Mammary epithelial cell (primary cell): ENCODE results near the gene LCP1.

Experiments
- EZH2 ChIP-seq: IDR thresholded peaks from 2 replicates; pipeline ENCODE4 v1.6.1; 2012; ENCODE audit warnings: low read length, inconsistent platforms, borderline replicate concordance
- TF ChIP-seq, protein P1 (sequence below), 2 donors: IDR thresholded peaks in 1 of 2; conservative IDR thresholded peaks in 1 of 2; 2 replicates each; pipeline ENCODE4 v1.5.1; 2011 to 2012; ENCODE audit warnings: inconsistent platforms in 2 of 2, low read length in 2 of 2, mild to moderate bottlenecking in 2 of 2, control low read depth in 1 of 2, low read depth in 1 of 2; ENCODE audit not compliant: insufficient read depth in 1 of 2; ENCODE audit errors: extremely low read depth in 1 of 2

- TF ChIP-seq, protein P1, sequence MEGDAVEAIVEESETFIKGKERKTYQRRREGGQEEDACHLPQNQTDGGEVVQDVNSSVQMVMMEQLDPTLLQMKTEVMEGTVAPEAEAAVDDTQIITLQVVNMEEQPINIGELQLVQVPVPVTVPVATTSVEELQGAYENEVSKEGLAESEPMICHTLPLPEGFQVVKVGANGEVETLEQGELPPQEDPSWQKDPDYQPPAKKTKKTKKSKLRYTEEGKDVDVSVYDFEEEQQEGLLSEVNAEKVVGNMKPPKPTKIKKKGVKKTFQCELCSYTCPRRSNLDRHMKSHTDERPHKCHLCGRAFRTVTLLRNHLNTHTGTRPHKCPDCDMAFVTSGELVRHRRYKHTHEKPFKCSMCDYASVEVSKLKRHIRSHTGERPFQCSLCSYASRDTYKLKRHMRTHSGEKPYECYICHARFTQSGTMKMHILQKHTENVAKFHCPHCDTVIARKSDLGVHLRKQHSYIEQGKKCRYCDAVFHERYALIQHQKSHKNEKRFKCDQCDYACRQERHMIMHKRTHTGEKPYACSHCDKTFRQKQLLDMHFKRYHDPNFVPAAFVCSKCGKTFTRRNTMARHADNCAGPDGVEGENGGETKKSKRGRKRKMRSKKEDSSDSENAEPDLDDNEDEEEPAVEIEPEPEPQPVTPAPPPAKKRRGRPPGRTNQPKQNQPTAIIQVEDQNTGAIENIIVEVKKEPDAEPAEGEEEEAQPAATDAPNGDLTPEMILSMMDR (conservative IDR thresholded peaks at IDR 0.05 in 1 of 2, IDR thresholded peaks at IDR 0.05 in 1 of 2; ENCODE audit: extremely low read depth in 1 of 2, insufficient read depth in 1 of 2, low read depth in 1 of 2, low read length in 2 of 2) = no peak
- no peak for TF ChIP-seq EZH2
Measured at GRCh38 chr13:46097015-46097414, 85.0 kb downstream of the LCP1 start.
